GM12878 (cell line): Measurements from ENCODE around the gene NFATC2. TPM values are rescaled to one million over a fixed set of nuclear protein-coding genes. Genes with fewer than 3 reads are reported as not detected.

ENCODE experiments used
- ATAC-seq: fragments of 200-7000 bp; cut with Tn5 transposase; 3 replicates; pipeline ENCODE4 v1.9.1; 2020; ENCODE audit warnings: mild to moderate bottlenecking, moderate library complexity
- BruUV-seq: library from RNA; stranded (reverse); fragments of 400-500 nt; replicated peaks from 2 replicates; lab custom pipeline; 2021; lab: Mats Ljungman, UMichigan
- CTCF ChIA-PET: fragments of 300-600 bp; sonication (Branson Sonifier 250); formaldehyde crosslinking; extraction: SDS; loops from one replicate; lab custom pipeline; 2021; ENCODE audit warnings: inconsistent platforms; lab: Yijun Ruan, JAX
- POLR2A ChIA-PET: fragments of 350-600 bp; formaldehyde crosslinking; extraction: SDS; loops from one replicate; lab custom pipeline; 2021; ENCODE audit warnings: inconsistent platforms; lab: Charles Lee
- RAD21 ChIA-PET: fragments of 300-600 bp; sonication (Branson Sonifier 250); formaldehyde crosslinking; loops from one replicate; lab custom pipeline; 2023; ENCODE audit warnings: antibody characterized with exemption; ENCODE audit not compliant: unreplicated experiment; lab: Charles Lee
- SMC1A ChIA-PET: fragments of 300-600 bp; sonication (Branson Sonifier 250); formaldehyde crosslinking; loops from one replicate; lab custom pipeline; 2023; ENCODE audit not compliant: unreplicated experiment, uncharacterized antibody; lab: Charles Lee
- DNase-seq: peaks from one replicate; pipeline ENCODE4 v3.0.0-alpha.2; 2011; ENCODE audit warnings: low read depth, low spot score
- FAIRE-seq: peaks from 3 replicates; lab custom pipeline; 2011; peaks lifted over from hg19 to GRCh38; lab: Jason Lieb, UNC
- H2AFZ ChIP-seq: 2 replicates; pipeline ENCODE4 v1.6.0; 2011; ENCODE audit warnings: low read depth, low read length, control low read depth; ENCODE audit not compliant: control insufficient read depth
- H3K27ac ChIP-seq: 2 replicates; pipeline ENCODE4 v1.5.1; 2011; ENCODE audit warnings: control low read depth; ENCODE audit not compliant: control insufficient read depth, insufficient read depth
- H3K27me3 ChIP-seq, 2 experiments: replicated peaks in 1 of 2; 2 replicates each; pipeline versions ENCODE4 v1.6.0 to v1.6.1; 2011; ENCODE audit warnings: low read length in 1 of 2; ENCODE audit not compliant: control insufficient read depth in 2 of 2, insufficient read depth in 2 of 2
- H3K36me3 ChIP-seq, 2 experiments: 2 replicates each; pipeline ENCODE4 v1.5.1; 2011; ENCODE audit warnings: low read length in 1 of 2; ENCODE audit not compliant: control insufficient read depth in 2 of 2, insufficient read depth in 2 of 2
- H3K4me1 ChIP-seq: 2 replicates; pipeline ENCODE4 v1.6.1; 2011; ENCODE audit warnings: mild to moderate bottlenecking, low read length, moderate library complexity, mixed read lengths; ENCODE audit not compliant: control insufficient read depth, insufficient read depth
- H3K4me2 ChIP-seq: 2 replicates; pipeline ENCODE4 v1.6.0; 2011; ENCODE audit warnings: control low read depth; ENCODE audit not compliant: control insufficient read depth, insufficient read depth
- H3K4me3 ChIP-seq: fragments of 200-600 bp; sonication (generic); 2 replicates; pipeline ENCODE4 v1.5.1; 2016
- H3K79me2 ChIP-seq: 2 replicates; pipeline ENCODE4 v1.6.0; 2011; ENCODE audit warnings: low read length; ENCODE audit not compliant: control insufficient read depth, insufficient read depth
- H3K9ac ChIP-seq: 2 replicates; pipeline ENCODE4 v1.8.0; 2011; ENCODE audit warnings: low read length, control low read depth, mixed read lengths; ENCODE audit not compliant: control insufficient read depth, insufficient read depth
- H3K9me3 ChIP-seq: replicated peaks from 3 replicates; pipeline ENCODE4 v1.5.1; 2011; ENCODE audit warnings: mild to moderate bottlenecking, low read length; ENCODE audit not compliant: control insufficient read depth, insufficient read depth
- H4K20me1 ChIP-seq: 2 replicates; pipeline ENCODE4 v1.6.0; 2011; ENCODE audit not compliant: control insufficient read depth, insufficient read depth
- PAX8 ChIP-seq: fragments of 450-650 bp; IDR thresholded peaks from 2 replicates; pipeline ENCODE4 v1.6.1; 2017; ENCODE audit warnings: mild to moderate bottlenecking, moderate library complexity
- TCF7 ChIP-seq: IDR thresholded peaks from 2 replicates; pipeline ENCODE4 v1.6.1; 2014; ENCODE audit warnings: antibody characterized with exemption, borderline replicate concordance
- WRNIP1 ChIP-seq: IDR thresholded peaks from 2 replicates; pipeline ENCODE4 v1.6.1; 2011; ENCODE audit warnings: low read depth, low read length, improper control_type of control experiment, borderline replicate concordance
- ZZZ3 ChIP-seq: IDR thresholded peaks from 2 replicates; pipeline ENCODE4 v1.6.1; 2011; ENCODE audit warnings: low read depth; ENCODE audit not compliant: control insufficient read depth, insufficient read length
- WGBS: methylation state at CpG from one replicate; pipeline ENCODE4 v1.1.6; 2016; ENCODE audit warnings: low lambda C conversion rate; ENCODE audit not compliant: insufficient replicate concordance, insufficient coverage; ENCODE audit errors: missing lambda C conversion rate; 5-methylcytosine and 5-hydroxymethylcytosine counted together
- in situ Hi-C: fragments of 300-500 bp; cut with MboI; formaldehyde crosslinking; loops from 9 replicates; pipeline ENCODE4 v1.14.3; 2018; ENCODE audit warnings: mixed read lengths
- intact Hi-C: fragments of 100-400 bp; cut with micrococcal nuclease; formaldehyde crosslinking; loops from one replicate; pipeline ENCODE4 v1.14.2; 2022; ENCODE audit not compliant: unreplicated experiment
- polyA plus RNA-seq, 11 experiments: library from polyadenylated mRNA; depleted of rRNA in 4 of 11; unstranded in 6 of 11; stranded (reverse) in 5 of 11; fragments of >200 nt; fragmentation: Nextera tagmentation in 4 of 11; fragmentation: Illumina TruSeq in 1 of 11; extraction: Ambion mirVana in 4 of 11; extraction: Trizol in 1 of 11; gene quantifications; 1 replicate in 1 of 11; 2 replicates in 10 of 11; pipeline versions ENCODE4 v1.2.1 to v1.2.3, GENCODE V29; 2011 to 2016; ENCODE audit warnings: inconsistent platforms in 2 of 11, missing spikeins in 2 of 11, low read depth in 1 of 11
- total RNA-seq, 4 experiments: library from RNA; depleted of rRNA in 3 of 4; stranded (reverse); fragments of >200 nt in 3 of 4; fragmentation: Illumina TruSeq in 1 of 4; extraction: Trizol in 1 of 4; gene quantifications; 2 replicates each; pipeline versions ENCODE4 v1.2.1 to v1.2.3, GENCODE V29; 2013 to 2021
- TF ChIP-seq, protein P1 (sequence below): IDR thresholded peaks from 2 replicates; pipeline ENCODE4 v1.6.1; 2012; ENCODE audit warnings: low read length, inconsistent platforms
- TF ChIP-seq, protein P2 (sequence below): IDR thresholded peaks from 2 replicates; pipeline ENCODE4 v1.6.1; 2011; ENCODE audit warnings: borderline replicate concordance, low read depth, mild to moderate bottlenecking, moderate library complexity, low read length; ENCODE audit not compliant: insufficient read depth, poor library complexity, severe bottlenecking
- TF ChIP-seq, protein P3 (sequence below): fragments of 450-650 bp; formaldehyde crosslinking; IDR thresholded peaks from 2 replicates; pipeline ENCODE4 v1.4.0; 2020; ENCODE audit warnings: mild to moderate bottlenecking, moderate library complexity

NFATC2 gene
- total and polyA plus RNA-seq, 10 of the 15 experiments (the other 5 are each of a cell fraction or from before 2014, with no cell fraction given), result 3.3 to 20.0 (median 7.3) TPM

DNA sequence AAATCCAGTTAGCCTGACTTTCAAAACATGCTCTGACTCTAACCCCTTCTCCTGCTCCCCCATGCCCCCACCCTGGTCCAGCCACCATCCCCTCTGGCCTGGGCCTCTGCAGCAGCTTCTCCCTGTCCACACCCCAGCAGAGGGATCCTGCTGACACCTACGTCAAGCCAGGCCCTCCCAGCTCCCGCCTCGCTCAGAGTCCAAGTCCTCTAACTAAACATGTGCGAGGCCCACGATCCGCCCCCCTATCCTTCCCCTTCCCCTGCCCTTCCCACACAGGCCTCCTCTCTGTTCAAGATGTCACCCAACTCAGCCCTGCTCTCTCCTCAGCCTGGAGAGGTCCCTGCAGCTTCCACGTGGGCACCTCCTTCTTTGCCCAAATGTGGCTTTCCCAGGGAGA lies 33.7 kb downstream of the NFATC2 start:
- Histone ChIP-seq H3K4me3 (no peak overlapping the region), H3K27ac (no peak overlapping the region), H2AFZ (no peak overlapping the region), H3K79me2 (no peaks in the 10 kb centered on the region), H3K4me2 (no peak overlapping the region), H3K36me3 (peaks cover 5 to 11% of the 10 kb centered on the region in 2 experiments; a peak in 3 of 4 replicates), H3K9me3 (no peaks in the 10 kb centered on the region; the same call in 2 of the 3 replicates), H3K27me3 (no peaks in the 10 kb centered on the region), H3K9ac (no peak overlapping the region), H4K20me1 (no peaks in the 10 kb centered on the region), H3K4me1 (no peaks in the 10 kb centered on the region)
- ATAC-seq (no peak), DNase-seq (no peak), FAIRE-seq (no peak)
- 58% methylated on average over 7 of the region's 7 CpGs for WGBS
- ChIA-PET CTCF (no interaction called here), SMC1A (interaction anchor here (1.1 to 1.2 kb wide), 2 partner anchors 122 to 123 kb away, joined by 3 read pairs; no protein-coding TSS in a partner anchor), RAD21 (no interaction called here), POLR2A (no interaction called here)
- BruUV-seq, result no TSS peak
- in situ Hi-C loops, result no loop called here
- intact Hi-C loops, result no loop called here
- TF ChIP-seq, protein P1, sequence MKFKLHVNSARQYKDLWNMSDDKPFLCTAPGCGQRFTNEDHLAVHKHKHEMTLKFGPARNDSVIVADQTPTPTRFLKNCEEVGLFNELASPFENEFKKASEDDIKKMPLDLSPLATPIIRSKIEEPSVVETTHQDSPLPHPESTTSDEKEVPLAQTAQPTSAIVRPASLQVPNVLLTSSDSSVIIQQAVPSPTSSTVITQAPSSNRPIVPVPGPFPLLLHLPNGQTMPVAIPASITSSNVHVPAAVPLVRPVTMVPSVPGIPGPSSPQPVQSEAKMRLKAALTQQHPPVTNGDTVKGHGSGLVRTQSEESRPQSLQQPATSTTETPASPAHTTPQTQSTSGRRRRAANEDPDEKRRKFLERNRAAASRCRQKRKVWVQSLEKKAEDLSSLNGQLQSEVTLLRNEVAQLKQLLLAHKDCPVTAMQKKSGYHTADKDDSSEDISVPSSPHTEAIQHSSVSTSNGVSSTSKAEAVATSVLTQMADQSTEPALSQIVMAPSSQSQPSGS, result no peak
- TF ChIP-seq WRNIP1 (no peak), ZZZ3 (no peak), PAX8 (no peak), TCF7 (no peak)
- TF ChIP-seq, protein P2, sequence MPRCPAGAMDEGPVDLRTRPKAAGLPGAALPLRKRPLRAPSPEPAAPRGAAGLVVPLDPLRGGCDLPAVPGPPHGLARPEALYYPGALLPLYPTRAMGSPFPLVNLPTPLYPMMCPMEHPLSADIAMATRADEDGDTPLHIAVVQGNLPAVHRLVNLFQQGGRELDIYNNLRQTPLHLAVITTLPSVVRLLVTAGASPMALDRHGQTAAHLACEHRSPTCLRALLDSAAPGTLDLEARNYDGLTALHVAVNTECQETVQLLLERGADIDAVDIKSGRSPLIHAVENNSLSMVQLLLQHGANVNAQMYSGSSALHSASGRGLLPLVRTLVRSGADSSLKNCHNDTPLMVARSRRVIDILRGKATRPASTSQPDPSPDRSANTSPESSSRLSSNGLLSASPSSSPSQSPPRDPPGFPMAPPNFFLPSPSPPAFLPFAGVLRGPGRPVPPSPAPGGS, result no peak
- TF ChIP-seq, protein P3, sequence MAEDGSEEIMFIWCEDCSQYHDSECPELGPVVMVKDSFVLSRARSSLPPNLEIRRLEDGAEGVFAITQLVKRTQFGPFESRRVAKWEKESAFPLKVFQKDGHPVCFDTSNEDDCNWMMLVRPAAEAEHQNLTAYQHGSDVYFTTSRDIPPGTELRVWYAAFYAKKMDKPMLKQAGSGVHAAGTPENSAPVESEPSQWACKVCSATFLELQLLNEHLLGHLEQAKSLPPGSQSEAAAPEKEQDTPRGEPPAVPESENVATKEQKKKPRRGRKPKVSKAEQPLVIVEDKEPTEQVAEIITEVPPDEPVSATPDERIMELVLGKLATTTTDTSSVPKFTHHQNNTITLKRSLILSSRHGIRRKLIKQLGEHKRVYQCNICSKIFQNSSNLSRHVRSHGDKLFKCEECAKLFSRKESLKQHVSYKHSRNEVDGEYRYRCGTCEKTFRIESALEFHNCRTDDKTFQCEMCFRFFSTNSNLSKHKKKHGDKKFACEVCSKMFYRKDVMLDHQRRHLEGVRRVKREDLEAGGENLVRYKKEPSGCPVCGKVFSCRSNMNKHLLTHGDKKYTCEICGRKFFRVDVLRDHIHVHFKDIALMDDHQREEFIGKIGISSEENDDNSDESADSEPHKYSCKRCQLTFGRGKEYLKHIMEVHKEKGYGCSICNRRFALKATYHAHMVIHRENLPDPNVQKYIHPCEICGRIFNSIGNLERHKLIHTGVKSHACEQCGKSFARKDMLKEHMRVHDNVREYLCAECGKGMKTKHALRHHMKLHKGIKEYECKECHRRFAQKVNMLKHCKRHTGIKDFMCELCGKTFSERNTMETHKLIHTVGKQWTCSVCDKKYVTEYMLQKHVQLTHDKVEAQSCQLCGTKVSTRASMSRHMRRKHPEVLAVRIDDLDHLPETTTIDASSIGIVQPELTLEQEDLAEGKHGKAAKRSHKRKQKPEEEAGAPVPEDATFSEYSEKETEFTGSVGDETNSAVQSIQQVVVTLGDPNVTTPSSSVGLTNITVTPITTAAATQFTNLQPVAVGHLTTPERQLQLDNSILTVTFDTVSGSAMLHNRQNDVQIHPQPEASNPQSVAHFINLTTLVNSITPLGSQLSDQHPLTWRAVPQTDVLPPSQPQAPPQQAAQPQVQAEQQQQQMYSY, result no peak
